NCI-H187 treated with DMSO at 0.1 percent for 48 hours (cell line): ENCODE results near the gene TSPYL2.
A peak's percentile ranks its signal among the peaks of the same experiment; 100 is the strongest.

Source experiments
- DNase-seq: peaks from one replicate; lab custom pipeline; 2025; lab: John Stamatoyannopoulos, UW

TSPYL2 gene

DNA sequence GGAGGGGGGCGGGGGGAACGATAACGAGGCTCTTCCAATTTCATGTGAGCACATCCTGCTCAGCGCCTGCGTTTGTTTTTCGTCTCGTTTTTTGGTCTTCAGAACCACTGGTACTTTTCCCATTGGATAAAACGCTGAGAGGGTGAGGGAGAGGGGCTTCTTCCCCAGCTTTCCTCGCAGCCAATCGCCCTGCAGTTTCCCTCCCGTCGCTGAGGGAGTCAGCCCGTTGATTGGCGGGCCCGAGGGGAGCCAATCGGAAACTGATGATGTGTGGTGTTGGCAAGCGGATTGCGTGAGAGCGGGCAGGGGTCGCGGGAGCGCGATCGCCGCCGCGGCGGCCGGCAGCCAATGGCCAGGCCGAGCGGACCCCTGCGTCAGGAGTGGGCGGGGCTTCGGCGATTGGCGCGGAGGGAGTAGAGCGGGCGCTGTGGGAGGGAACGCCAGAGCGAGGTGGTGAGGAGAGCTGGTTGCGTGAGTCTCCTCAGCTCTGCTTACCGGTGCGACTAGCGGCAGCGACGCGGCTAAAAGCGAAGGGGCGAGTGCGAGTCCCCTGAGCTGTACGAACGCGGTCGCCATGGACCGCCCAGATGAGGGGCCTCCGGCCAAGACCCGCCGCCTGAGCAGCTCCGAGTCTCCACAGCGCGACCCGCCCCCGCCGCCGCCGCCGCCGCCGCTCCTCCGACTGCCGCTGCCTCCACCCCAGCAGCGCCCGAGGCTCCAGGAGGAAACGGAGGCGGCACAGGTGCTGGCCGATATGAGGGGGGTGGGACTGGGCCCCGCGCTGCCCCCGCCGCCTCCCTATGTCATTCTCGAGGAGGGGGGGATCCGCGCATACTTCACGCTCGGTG is at the start of gene TSPYL2:
Gene TSPYL2, plus strand, starts transcription at position 443 of the 848 bp plus-strand sequence. Its CDS starts 132 bp downstream, at position 575.
- DNase-seq, result peak; percentile 6

DNA sequence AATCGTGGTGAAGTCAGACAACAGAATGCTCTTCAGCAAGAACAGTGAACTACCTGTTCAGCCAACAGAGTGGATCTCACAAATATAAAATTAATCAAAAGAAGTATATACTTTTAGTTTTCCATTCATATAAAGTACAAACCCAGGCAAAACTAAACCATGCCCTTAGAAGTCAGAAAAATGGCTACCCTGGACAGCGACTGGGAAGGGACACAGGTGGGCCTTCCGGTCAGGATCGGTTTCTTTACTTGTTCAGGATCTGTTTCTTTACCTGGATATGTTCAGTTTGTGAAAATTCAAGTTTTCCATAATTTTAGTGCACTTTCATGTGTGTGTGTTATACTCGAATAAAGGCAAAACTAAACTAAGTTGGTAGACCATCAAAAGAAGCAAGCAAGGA is 46.0 kb upstream of the TSPYL2 start:
- no peak for DNase-seq

DNA sequence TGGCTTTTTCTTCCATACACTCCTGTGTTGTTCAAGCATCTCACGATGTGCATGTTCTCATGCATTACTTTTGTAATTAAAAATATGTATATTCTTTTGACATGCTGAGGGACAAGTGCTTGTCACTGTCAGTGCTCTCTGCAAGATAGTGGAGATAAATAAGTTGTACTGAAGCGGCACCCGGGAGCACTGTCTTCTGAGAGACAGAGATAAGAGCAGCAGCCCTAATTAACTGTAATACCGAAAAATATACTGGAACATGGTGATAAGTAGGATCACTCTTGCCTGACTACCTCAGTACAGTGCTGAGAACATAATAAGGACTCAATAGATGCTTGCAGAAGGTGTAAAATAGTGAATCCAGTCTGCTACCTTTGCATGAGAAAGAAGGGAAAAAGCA is 42.9 kb upstream of the TSPYL2 start:
- DNase-seq, result no peak

DNA sequence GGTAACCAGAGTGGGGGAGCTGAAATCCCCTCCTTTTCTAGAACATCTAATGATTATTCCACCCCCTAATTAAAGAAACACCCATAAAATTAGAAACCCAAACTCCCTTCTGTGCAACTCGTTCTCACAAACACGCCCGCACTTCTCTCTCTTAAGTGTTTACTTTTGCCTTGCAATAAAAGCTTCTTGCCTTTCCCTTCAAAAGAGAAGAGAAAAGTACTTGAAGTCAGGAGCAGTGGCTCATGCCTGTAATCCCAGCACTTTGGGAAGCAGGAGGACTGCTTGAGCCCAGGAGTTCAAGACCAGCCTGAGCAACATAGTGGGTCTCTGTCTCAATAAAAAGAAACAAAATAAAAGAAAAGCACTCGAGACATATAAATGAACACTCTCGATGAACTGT is 37.2 kb upstream of the TSPYL2 start:
- DNase-seq, result peak; percentile 20

DNA sequence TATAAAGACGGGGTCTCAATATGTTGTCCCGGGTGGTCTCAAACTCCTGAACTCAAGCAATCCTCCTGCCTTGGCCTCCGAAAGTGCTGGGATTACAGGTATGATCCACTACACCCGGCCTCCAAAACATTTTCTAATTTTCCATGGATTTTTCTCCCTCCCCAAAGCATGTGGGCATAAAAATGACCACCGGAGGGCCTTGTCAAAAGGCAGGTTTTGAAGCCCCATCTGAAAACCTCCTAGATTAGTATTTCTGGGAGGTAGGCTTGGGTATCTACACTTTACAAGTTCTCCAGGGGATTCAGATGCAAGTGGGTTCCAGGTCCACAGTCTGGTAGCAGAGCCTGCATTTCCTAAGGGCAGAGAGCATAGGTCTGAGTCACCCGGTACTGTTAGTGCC is 34.9 kb upstream of the TSPYL2 start:
- DNase-seq, result no peak

DNA sequence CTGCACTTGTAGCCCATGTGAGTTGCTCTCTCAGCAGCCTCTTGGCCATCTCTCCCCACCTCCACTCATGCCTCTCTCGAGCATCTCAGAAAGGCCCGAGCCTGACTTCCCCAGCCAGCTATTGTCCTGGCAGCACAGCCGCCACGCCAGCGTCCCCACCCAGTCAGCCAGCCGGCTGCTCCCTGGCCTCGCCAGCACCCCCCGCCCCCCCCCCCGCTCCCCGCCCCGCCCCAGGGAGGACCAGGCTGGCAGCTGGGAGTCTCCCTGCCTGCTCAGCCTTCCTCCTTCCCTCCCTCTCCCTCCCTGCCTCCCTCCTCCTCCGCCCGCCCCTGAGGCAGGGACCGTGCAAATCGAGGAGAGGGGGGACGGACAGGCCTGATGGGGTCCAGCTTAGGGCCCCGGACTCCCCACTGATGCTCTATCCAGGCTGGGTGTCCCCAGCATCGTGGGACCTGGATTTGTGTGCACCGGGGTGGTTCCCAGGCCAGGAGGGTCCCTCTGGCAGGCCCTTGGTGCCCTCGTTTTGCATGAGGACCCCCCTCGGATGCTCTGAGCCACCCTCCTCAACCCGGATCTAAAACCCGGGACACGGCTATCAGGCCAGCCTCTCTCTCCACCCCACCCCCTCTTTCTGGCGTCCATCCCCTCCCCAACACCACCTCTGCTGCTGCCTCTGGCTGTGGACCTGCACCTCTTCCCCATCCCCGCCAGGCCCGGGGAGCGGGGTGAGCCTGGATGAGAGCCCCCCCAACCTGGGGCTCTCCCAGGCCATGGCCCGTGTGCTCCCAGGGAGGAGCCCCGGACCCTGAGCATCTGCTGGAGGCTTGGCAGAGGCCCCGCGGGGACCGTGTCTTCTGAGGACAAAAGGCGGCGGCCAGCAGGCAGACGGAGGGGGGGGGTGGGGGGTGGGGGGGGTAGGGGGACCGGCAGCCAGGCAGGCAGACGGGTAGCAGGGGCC is 33.7 kb upstream of the TSPYL2 start, which contains the start of gene GPR173:
Gene GPR173, plus strand, starts transcription at position 621 of the 958 bp plus-strand sequence. CDS start 27,833 bp downstream, outside the sequence.
- no peak for DNase-seq

DNA sequence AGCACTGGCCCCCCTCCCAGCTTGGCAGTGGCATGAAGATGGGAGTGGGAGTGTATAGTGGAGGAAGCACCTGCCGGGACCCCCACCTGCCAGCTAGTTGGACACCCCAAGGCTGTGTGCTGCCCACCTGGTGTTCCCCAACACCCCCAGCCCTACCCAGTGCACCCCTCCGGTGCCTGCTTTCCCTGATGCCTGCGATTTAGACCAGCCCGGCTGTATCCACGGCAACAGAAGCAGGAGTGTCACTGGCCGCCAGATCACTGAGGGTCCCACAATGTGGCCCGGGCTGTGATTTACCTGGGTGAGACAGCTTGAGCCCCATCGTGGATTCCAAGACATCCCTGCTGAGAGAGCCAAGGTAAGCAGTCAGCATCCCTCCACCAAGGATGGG is 33.0 kb upstream of the TSPYL2 start:
- DNase-seq, result no peak

DNA sequence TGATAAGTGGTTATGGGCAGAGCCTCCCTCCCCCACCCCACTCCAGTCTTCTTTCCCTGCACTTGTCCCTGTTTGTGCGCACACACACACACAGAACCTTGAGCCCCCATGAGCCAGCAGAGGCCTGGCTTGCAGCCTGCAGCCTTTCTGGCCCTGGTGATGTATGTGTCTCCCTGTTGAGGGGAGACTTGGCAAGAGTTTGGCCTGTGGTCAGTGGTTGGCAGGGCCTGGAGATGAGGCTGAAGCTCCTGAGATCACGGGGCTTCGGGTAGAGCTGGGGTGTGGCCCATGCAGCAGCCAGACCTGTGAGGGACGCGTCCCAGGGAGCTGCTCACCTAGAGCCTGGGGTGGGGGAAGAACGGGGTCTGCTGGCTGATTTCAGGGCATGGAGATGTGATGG is 31.3 kb upstream of the TSPYL2 start:
- no peak for DNase-seq

DNA sequence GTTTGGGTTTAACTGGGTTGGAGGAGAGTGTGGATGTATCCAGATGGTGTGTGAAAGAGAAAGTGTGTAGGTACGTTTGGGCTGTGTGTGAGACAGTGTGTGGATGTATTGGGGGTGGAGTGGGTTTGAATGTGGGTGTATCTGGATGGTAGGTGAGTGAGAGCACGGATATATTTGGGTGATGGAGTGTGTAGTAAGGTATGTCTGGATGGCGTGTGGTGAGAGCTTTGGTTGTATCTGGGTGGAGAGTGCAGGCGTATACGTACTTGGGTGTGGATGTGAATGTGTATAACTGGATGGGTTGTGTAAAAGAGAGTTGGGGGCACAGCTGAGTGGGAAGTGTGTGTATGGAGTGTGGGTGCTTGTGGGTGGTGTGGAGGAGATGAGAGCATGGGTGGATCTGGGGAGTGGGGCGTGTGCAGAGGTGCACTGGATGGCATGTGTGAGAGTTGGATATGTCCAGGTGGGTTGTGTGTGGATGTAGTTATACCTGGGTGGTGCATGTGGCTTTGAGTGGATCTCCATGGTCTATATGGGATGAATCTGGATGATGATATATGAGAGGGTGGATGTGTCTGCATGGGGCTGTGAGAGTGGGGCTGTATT is 26.8 kb upstream of the TSPYL2 start:
- DNase-seq, result no peak

DNA sequence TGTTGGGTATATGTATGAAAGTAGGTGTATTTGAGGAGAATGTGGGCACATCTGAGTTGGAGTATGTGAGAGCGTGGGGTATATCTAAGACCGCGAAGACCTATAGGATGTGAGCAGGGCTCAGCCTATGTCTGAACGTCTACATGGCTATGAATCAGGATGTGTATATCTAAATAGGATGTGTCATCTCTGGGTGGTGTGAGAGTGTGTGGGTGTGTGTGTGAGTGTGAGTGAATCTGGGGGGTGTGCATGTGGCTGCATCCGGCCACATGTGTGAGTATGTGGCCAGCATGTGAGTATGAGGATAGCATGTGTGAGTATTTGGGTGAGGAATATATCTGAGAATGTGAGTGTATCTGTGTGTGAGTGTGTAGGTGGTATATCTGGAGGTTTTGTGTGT is 25.9 kb upstream of the TSPYL2 start:
- DNase-seq, result no peak

DNA sequence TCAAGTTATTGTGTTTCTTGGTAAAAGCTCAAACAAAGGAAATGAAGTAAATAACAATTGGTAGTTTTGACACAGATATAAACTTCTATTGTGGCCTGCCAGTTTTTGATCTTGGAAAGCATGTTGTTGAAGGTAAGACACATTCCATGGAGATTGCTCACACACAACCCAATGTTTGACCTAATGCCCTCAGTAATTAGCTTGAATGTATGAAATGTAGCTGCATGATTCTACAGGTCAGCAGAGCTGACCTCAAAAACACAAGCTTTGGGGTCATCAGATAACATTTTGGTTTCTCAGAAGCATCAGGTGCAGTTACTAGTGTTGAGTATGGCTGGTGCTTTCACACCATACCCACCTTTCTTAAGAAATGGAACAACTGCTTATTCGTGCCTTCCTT is 17.1 kb upstream of the TSPYL2 start:
- DNase-seq, result no peak

DNA sequence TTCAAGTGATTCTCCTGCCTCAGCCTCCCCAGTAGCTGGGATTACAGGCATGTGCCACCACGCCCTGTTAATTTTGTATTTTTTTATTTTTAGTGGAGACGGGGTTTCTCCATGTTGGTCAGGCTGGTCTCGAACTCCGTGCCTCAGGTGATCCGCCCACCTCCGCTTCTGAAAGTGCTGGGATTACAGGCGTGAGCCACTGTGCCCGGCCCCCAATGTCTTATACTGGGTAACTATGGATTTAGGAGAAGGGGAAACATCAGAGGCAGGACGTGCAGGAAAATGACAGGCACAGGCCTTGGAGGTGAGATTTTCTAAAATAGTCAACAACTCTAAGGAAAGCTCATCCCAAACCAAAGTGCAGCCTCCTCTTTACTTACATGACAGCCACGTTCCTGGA is 11.1 kb upstream of the TSPYL2 start:
- no peak for DNase-seq

DNA sequence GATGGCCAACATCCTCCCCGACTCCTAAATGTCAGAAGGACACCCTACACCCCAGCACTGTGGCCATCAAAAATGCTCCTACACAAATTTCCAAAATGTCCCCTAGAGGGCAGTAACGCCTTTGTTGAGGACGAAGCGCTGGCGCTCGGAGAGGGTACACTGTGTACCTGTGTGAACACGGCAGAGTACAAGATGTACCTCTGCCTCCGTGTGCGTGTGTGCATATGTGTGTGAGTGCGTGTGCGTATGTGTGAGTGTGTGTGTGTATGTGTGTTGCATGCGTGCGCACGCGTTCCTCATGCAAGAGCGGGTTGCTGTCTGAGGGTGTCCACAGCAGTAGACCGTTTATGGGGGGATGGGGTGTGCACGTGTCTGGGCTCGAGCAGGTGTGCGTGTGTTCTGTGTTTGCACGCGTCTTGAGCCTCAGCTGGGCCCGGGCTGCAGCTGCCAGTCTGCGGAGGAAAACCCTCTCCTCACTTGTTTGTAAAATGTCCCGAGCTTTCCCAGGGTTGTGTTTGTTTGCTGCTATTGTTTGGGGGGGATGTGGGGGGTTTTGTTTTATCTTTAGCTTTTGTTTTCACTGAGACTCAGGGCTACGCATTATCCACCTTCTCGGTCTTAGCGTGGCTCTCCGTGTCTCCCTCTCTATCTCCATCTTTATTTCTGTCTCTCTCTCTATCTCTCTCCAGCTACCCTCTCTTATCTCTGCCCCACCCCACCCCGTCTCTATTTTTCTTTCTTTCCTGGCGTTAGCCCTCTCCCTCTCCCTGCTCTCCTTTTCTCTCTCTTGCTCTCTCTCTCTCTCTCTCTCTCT is 10.4 kb upstream of the TSPYL2 start:
- DNase-seq, result no peak

DNA sequence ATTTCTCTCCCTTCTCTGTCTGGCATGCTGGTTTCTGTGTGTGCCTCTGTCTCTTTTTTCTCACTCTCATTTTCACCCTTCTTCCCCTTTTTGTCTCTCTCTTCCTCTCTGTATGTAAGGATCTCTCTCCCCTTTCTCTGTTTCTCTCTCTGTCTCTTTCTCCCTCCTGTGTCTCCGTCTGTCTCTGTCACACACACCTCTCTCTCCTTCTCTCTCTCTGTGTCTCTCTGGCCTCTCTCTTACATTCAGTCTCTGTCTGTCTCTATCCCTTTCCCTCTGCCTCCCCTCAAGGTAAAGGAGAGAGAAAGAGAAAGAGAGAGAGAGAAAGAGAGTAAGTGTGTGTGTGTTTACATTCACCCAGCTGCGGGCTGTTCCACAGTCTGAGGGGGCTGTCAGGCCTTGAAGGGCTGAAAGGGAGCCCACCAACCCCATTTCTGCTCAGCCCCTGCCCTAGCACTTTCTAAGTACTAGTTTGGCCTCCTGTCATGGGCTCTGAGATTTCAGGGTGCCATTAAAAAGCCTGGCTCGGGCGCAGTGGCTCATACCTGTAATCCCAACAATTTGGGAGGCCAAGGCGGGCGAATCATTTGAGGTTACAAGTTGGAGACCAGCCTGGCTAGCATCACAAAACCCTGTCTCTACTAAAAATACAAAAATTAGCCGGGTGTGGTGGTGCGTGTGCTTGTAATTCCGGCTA is 9.6 kb upstream of the TSPYL2 start:
- DNase-seq, result no peak

DNA sequence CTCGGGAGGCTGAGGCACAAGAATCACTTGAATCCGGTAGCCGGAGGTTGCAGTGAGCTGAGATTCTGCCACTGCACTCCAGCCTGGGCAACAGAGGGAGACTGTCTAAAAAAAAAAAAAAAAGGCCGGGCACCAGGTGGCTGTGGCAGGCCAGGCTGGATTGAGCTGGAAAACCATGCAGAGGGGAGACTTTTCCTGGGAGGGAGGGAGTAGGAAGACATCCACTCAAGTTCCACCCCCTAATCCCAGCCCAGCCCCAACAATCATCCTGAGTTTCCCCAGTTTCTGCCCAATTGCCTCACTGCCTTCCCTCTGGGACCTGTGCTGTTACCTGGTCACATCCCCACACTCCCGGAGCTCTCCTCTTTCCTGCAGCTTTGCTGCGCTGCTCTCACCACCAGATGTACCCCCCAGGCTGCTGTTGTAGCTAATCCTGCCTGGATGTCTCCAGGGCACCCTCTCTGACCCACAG is 9.0 kb upstream of the TSPYL2 start:
- DNase-seq, result no peak

DNA sequence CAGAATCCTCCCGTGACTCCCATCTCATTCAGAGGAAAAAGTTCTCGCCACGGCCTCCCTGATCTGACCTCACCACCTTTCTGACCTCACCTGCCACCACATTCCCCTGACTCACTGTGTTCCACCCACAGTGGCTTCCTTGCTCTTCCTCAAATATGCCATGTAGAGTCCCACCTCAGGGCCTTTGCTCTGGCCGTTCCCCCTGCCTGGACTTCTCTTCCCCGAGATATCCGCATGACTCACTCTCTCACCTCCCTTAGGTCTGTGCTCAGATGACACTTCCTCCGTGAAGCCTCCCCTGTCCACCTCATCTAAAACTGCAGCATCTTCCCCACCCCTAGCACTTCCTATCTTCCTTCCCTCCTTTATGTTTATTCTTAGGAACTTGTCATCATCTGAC is 7.2 kb upstream of the TSPYL2 start:
- DNase-seq, result no peak

DNA sequence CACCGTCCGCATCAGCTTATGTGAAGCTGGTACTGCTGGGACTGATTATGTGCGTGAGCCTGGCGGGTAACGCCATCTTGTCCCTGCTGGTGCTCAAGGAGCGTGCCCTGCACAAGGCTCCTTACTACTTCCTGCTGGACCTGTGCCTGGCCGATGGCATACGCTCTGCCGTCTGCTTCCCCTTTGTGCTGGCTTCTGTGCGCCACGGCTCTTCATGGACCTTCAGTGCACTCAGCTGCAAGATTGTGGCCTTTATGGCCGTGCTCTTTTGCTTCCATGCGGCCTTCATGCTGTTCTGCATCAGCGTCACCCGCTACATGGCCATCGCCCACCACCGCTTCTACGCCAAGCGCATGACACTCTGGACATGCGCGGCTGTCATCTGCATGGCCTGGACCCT is 5.5 kb upstream of the TSPYL2 start:
- no peak for DNase-seq

DNA sequence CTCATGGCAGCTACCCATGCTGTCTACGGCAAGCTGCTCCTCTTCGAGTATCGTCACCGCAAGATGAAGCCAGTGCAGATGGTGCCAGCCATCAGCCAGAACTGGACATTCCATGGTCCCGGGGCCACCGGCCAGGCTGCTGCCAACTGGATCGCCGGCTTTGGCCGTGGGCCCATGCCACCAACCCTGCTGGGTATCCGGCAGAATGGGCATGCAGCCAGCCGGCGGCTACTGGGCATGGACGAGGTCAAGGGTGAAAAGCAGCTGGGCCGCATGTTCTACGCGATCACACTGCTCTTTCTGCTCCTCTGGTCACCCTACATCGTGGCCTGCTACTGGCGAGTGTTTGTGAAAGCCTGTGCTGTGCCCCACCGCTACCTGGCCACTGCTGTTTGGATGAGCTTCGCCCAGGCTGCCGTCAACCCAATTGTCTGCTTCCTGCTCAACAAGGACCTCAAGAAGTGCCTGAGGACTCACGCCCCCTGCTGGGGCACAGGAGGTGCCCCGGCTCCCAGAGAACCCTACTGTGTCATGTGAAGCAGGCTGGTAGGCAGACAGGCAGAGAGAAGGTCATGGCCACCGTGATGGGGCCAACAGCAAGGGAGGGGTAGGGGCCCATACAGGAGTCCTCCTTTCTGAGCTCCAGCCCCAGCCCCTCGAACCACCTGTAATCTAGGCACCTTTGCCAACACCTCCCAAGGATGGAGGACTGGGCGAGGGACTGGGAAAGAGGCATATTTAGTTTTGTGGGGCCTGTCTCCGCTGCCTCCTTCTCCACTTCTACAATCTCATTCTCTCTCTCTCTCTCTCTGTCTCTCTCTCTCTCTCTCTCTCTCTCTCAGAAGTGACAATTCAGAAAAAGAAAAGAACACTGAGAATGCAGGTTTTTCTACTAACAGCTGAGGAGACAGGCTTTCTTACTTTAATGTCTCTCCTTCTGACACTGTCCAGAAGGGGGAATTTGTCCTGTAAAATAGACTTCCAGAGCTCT is 4.7 kb upstream of the TSPYL2 start:
- DNase-seq, result no peak

DNA sequence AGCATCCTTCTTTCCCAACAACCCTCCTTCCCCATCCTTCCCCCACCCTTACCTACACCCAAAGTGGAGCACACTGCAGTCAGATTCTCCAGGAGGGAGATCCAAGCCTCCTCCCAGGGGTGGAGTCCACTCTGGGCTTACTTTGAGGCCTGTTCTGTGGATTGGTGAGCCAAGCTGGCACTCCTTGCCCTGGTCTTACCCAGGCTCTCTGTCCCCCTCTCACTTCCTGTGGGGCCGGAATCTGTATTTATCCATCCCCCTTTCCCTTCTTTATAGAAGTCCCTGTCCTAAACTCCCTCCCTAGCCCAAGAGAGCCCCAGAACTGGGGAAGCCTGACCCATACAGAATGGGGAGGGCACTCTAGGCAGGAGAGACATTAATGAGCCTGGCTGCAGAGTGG is 3.2 kb upstream of the TSPYL2 start:
- no peak for DNase-seq
